Measurements from ENCODE around the gene COQ10B. TPM values are rescaled to one million over a fixed set of nuclear protein-coding genes. Genes with fewer than 3 reads are reported as not detected.

COQ10B gene
- total RNA-seq, 4 donors from 2014 or later: 7.4 to 21.5 (median 13.7) TPM

- ATAC-seq (peak in 1 of 2 donors; percentile 9), DNase-seq (no peak)
- in situ Hi-C loops (cut with MboI; ENCODE audit: low sequenced_read_pairs in 4 of 4) (loop anchor here in 1 of 4 donors (10.0 kb wide), 1 partner anchor 81 kb away; the partner anchor contains the start of gene MOB4), intact Hi-C loops (cut with DNase I; ENCODE audit: low total_unique reads) (loop anchor here (2.0 to 10.0 kb wide), 2 partner anchors 81 to 351 kb away; partner anchors contain the start of gene BOLL)
- H3K36me3 ChIP-seq: no peaks in the 10 kb centered on the region
- peak overlapping the region; percentile 92 to 99 (median 98) for H3K4me3 ChIP-seq
- H3K9me3 ChIP-seq: no peaks in the 10 kb centered on the region
- TF ChIP-seq CTCF (IDR thresholded peaks at IDR 0.05 in 4 of 5, conservative IDR thresholded peaks at IDR 0.05 in 1 of 5) (no peak), POLR2A (IDR thresholded peaks at IDR 0.05) (no peak)
- peaks cover 45 to 50% of the 10 kb centered on the region in 2 donors for H3K4me1 ChIP-seq
- H3K27ac ChIP-seq: peak overlapping the region; percentile 99 to 100 (median 99)
- H3K27me3 ChIP-seq: no peaks in the 10 kb centered on the region
These were observed 19.4 kb upstream of the COQ10B start for GRCh38 chr2:197433780-197434438.

- ATAC-seq (peak; percentile 92 to 96), DNase-seq (peak; percentile 96 to 97)
- TF ChIP-seq CTCF (IDR thresholded peaks at IDR 0.05 in 4 of 5, conservative IDR thresholded peaks at IDR 0.05 in 1 of 5): no peak
- peak; percentile 87 to 93 for TF ChIP-seq POLR2A (IDR thresholded peaks at IDR 0.05)
- Histone ChIP-seq H3K9me3 (no peaks in the 10 kb centered on the region), H3K27ac (peak within 1 kb of the TSS; percentile 99 to 100 (median 99)), H3K4me3 (peak within 1 kb of the TSS; percentile 92 to 99 (median 98)), H3K4me1 (peaks cover 36 to 47% of the 10 kb centered on the region in 2 donors), H3K27me3 (no peaks in the 10 kb centered on the region), H3K36me3 (no peaks in the 10 kb centered on the region)
- in situ Hi-C loops (cut with MboI; ENCODE audit: low sequenced_read_pairs in 4 of 4): loop anchor here in 1 of 4 donors (10.0 kb wide), 1 partner anchor 80 kb away; the partner anchor contains the start of gene MOB4
- intact Hi-C loops (cut with DNase I; ENCODE audit: low total_unique reads): loop anchor here (1.0 to 10.0 kb wide), 5 partner anchors 18 to 350 kb away; partner anchors contain the start of genes BOLL, COQ10B, HSPD1 and MARS2
These were observed 18.5 kb upstream of the COQ10B start, which contains the start of gene SF3B1 for GRCh38 chr2:197434541-197435513. TSS of gene SF3B1 (minus strand) at chr2:197435028. CDS start at chr2:197434999, 29 bp downstream.

- intact Hi-C loops (cut with DNase I; ENCODE audit: low total_unique reads) (loop anchor here (1.0 to 10.0 kb wide), 5 partner anchors 17 to 349 kb away; partner anchors contain the start of genes BOLL, COQ10B, HSPD1 and MARS2), in situ Hi-C loops (cut with MboI; ENCODE audit: low sequenced_read_pairs in 4 of 4) (loop anchor here in 1 of 4 donors (10.0 kb wide), 1 partner anchor 79 kb away; the partner anchor contains the start of gene MOB4)
- Histone ChIP-seq H3K36me3 (no peaks in the 10 kb centered on the region), H3K27me3 (no peaks in the 10 kb centered on the region), H3K27ac (peak overlapping the region; percentile 99 to 100 (median 99)), H3K4me1 (peaks cover 35 to 37% of the 10 kb centered on the region in 2 donors), H3K4me3 (peak overlapping the region; percentile 92 to 99 (median 98)), H3K9me3 (no peaks in the 10 kb centered on the region)
- no peak for TF ChIP-seq CTCF (IDR thresholded peaks at IDR 0.05 in 4 of 5, conservative IDR thresholded peaks at IDR 0.05 in 1 of 5)
- no peak for TF ChIP-seq POLR2A (IDR thresholded peaks at IDR 0.05)
- ATAC-seq (peak in 1 of 2 donors; percentile 45), DNase-seq (no peak)
These were observed 17.5 kb upstream of the COQ10B start for GRCh38 chr2:197435598-197436420.
